ENCODE results near the gene NUP210.

DNA sequence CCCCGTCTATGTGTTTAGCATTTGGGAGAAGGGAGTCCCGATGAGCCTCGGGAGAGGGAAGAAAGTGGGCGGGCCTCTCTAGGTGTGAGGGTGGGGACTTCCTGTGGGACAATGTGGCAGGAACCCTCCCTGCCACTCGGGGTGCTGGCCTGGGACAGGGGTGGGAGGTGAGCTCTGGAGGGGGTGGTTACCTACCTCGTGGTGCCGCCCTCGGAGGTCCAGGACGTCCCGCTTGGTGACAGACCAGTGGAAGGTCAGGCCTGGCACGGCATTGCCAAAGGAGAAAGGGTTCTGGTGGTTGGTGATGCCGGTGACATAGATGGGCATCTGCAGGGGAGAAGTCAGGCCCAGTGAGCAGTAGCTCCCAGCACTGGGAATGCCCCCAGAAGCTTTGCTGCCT, 83.5 kb downstream of the NUP210 start:
- TF ChIP-seq, protein P1, sequence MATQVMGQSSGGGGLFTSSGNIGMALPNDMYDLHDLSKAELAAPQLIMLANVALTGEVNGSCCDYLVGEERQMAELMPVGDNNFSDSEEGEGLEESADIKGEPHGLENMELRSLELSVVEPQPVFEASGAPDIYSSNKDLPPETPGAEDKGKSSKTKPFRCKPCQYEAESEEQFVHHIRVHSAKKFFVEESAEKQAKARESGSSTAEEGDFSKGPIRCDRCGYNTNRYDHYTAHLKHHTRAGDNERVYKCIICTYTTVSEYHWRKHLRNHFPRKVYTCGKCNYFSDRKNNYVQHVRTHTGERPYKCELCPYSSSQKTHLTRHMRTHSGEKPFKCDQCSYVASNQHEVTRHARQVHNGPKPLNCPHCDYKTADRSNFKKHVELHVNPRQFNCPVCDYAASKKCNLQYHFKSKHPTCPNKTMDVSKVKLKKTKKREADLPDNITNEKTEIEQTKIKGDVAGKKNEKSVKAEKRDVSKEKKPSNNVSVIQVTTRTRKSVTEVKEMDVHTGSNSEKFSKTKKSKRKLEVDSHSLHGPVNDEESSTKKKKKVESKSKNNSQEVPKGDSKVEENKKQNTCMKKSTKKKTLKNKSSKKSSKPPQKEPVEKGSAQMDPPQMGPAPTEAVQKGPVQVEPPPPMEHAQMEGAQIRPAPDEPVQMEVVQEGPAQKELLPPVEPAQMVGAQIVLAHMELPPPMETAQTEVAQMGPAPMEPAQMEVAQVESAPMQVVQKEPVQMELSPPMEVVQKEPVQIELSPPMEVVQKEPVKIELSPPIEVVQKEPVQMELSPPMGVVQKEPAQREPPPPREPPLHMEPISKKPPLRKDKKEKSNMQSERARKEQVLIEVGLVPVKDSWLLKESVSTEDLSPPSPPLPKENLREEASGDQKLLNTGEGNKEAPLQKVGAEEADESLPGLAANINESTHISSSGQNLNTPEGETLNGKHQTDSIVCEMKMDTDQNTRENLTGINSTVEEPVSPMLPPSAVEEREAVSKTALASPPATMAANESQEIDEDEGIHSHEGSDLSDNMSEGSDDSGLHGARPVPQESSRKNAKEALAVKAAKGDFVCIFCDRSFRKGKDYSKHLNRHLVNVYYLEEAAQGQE (IDR thresholded peaks at IDR 0.05; ENCODE audit: insufficient read depth in 1 of 2, low read depth in 2 of 2, low read length in 2 of 2), result no peak
- TF ChIP-seq POLR2AphosphoS5 (IDR thresholded peaks at IDR 0.05; ENCODE audit: low read depth, low read length) (no peak), TAF1 (IDR thresholded peaks at IDR 0.05; ENCODE audit: borderline replicate concordance, insufficient read depth, low read length) (no peak), SIN3A (IDR thresholded peaks at IDR 0.05; ENCODE audit: borderline replicate concordance, insufficient read depth, low read length) (no peak), FOXP2 (optimal IDR thresholded peaks at IDR 0.05; ENCODE audit: borderline replicate concordance, extremely low read depth, extremely low read length, insufficient read depth) (no peak)

Data from PFSK-1 (cell line).